ENCODE data around the gene FBXO42.

FBXO42 gene

GRCh38 chr1:16386454-16387113 lies 34.3 kb upstream of the FBXO42 start:
- H3K27ac ChIP-seq (ENCODE audit: low read depth, low read length), result peak overlapping the region; percentile 85
- H3K4me3 ChIP-seq (ENCODE audit: low read depth, low read length), result peak overlapping the region; percentile 79
- H3K79me2 ChIP-seq (ENCODE audit: control insufficient read depth, insufficient read depth, low read length, unreplicated experiment), result peaks cover 91% of the 10 kb centered on the region
- H3K27me3 ChIP-seq (ENCODE audit: insufficient read depth, low read length), result no peaks in the 10 kb centered on the region
- no peaks in the 10 kb centered on the region for H3K36me3 ChIP-seq (ENCODE audit: insufficient read depth, low read length)
- peaks cover 52% of the 10 kb centered on the region for H3K4me1 ChIP-seq (ENCODE audit: control insufficient read depth, insufficient read depth, low read length, unreplicated experiment)
- H2AFZ ChIP-seq (ENCODE audit: low read length, unreplicated experiment), result no peak overlapping the region

- H3K27me3 ChIP-seq (ENCODE audit: insufficient read depth, low read length), result no peaks in the 10 kb centered on the region
- H3K36me3 ChIP-seq (ENCODE audit: insufficient read depth, low read length), result no peaks in the 10 kb centered on the region
- peak overlapping the region; percentile 85 for H3K27ac ChIP-seq (ENCODE audit: low read depth, low read length)
- peaks cover 91% of the 10 kb centered on the region for H3K79me2 ChIP-seq (ENCODE audit: control insufficient read depth, insufficient read depth, low read length, unreplicated experiment)
- peaks cover 45% of the 10 kb centered on the region for H3K4me1 ChIP-seq (ENCODE audit: control insufficient read depth, insufficient read depth, low read length, unreplicated experiment)
- H2AFZ ChIP-seq (ENCODE audit: low read length, unreplicated experiment), result no peak overlapping the region
- no peak overlapping the region for H3K4me3 ChIP-seq (ENCODE audit: low read depth, low read length)
Measured at GRCh38 chr1:16385659-16386453, 33.6 kb upstream of the FBXO42 start.

DNA sequence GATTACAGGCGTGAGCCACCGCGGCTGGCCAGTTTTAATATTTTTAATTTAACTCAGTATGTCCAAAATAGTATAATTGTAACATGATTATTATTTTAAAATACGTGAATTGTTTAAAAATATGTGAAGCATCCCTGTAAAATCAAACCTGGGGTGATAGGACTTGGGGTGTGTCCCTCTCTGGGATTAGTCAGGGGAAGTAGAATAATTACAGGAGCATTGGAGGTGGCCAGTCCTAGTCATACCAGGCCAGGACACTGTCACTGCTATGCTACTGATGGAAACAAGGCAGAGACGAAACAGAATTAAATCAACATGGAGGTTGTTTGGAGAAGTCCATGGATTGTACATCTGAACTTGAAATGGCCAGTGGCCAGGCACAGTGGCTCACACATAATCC lies 31.6 kb upstream of the FBXO42 start:
- H2AFZ ChIP-seq (ENCODE audit: low read length, unreplicated experiment), result no peak overlapping the region

GRCh38 chr1:16380868-16381267 lies 28.6 kb upstream of the FBXO42 start:
- H3K79me2 ChIP-seq (ENCODE audit: control insufficient read depth, insufficient read depth, low read length, unreplicated experiment), result peaks cover 98% of the 10 kb centered on the region
- no peak overlapping the region for H2AFZ ChIP-seq (ENCODE audit: low read length, unreplicated experiment)
- H3K27me3 ChIP-seq (ENCODE audit: insufficient read depth, low read length), result no peaks in the 10 kb centered on the region
- no peak overlapping the region for H3K4me3 ChIP-seq (ENCODE audit: low read depth, low read length)
- H3K27ac ChIP-seq (ENCODE audit: low read depth, low read length), result no peak overlapping the region
- peaks cover 33% of the 10 kb centered on the region for H3K4me1 ChIP-seq (ENCODE audit: control insufficient read depth, insufficient read depth, low read length, unreplicated experiment)
- no peaks in the 10 kb centered on the region for H3K36me3 ChIP-seq (ENCODE audit: insufficient read depth, low read length)

More for the DNA sequence above, 31.6 kb upstream of the FBXO42 start:
- Histone ChIP-seq H3K27ac (ENCODE audit: low read depth, low read length) (peak overlapping the region; percentile 85; the same call in 1 of the 2 replicates), H3K27me3 (ENCODE audit: insufficient read depth, low read length) (no peaks in the 10 kb centered on the region), H3K4me3 (ENCODE audit: low read depth, low read length) (no peak overlapping the region), H3K4me1 (ENCODE audit: control insufficient read depth, insufficient read depth, low read length, unreplicated experiment) (peaks cover 45% of the 10 kb centered on the region), H3K79me2 (ENCODE audit: control insufficient read depth, insufficient read depth, low read length, unreplicated experiment) (peaks cover 96% of the 10 kb centered on the region), H3K36me3 (ENCODE audit: insufficient read depth, low read length) (no peaks in the 10 kb centered on the region)

DNA sequence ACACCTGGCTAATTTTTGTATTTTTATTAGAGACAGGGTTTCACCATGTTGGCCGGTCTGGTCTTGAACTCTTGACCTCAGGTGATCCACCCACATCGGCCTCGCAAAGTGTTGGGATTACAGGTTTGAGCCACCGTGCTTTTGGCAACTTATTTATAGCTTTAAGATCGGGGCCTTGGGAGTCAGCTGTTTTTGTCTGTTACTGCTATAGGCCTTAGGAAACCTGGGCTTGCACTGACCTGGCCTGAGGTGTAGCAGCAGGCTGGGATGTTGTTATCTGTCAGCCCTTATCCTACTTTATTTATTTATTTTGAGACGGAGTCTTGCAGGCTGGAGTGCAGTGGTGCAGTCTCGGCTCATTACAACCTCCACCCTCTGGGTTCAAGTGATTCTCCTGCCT lies 26.2 kb upstream of the FBXO42 start:
- H3K79me2 ChIP-seq (ENCODE audit: control insufficient read depth, insufficient read depth, low read length, unreplicated experiment), result peaks cover 97% of the 10 kb centered on the region
- no peaks in the 10 kb centered on the region for H3K36me3 ChIP-seq (ENCODE audit: insufficient read depth, low read length)
- no peaks in the 10 kb centered on the region for H3K27me3 ChIP-seq (ENCODE audit: insufficient read depth, low read length)
- H3K27ac ChIP-seq (ENCODE audit: low read depth, low read length), result no peak overlapping the region
- no peak overlapping the region for H2AFZ ChIP-seq (ENCODE audit: low read length, unreplicated experiment)
- no peak overlapping the region for H3K4me3 ChIP-seq (ENCODE audit: low read depth, low read length)
- peaks cover 35% of the 10 kb centered on the region for H3K4me1 ChIP-seq (ENCODE audit: control insufficient read depth, insufficient read depth, low read length, unreplicated experiment)

DNA sequence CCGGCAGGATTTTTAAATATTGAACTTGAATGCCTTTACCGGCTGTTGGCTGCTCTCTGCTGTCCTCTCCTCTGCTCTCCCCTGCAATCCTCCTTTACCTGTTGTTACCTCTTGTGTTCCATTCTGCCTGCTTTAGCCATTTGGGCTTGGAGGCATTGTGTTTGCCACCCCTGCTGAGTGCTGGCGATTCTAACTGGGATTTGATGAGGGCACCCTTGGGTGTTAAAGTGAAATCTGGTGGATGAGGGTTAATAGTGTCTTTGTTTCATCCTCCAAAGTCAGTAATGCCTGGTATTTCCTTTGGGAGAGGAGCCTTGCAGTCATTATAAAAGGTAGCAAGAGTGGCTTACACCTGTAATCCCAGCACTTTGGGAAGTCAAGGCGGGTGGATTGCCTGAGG lies 24.7 kb upstream of the FBXO42 start:
- H3K27ac ChIP-seq (ENCODE audit: low read depth, low read length), result 0 out of 2 replicates have a peak overlapping the region, but pooled peaks have one; percentile 19

DNA sequence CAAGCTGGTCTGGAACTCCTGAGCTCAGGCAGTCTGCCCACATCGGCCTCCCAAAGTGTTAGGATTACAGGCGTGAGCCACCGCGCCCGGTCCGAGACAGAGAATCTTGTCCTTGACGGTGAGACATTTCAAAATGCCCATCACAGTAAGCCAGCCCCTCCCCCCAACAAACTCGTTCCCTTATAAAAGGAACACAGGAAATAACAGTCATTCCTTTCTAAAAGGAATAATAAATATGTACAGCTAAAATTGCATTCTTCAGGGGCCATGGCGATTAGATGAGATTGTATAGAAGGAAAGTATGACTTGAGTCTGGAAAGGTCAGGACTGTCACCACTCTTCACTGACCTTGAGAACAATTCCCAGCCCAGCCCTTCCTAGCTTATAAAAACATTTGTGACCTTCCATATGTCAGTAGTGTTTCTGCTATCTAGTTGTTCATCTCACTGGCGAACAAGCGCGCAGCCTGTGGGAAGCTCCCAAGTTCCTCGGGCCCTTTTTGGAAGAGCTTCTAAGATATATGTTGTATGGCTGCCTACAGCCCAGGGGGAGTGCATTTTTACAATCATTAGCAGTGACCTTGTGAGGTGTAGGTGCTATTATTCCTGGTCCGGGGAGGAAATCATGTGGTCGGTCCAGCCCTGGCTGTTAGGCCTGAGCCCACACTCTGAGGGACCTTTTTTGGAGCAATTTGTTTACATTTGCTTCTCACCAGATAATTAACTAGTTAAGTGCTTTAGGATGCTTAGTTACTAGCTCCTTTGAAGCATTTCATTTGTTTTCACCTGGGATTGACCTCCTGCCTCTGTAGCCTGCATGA lies 23.5 kb upstream of the FBXO42 start:
- Histone ChIP-seq H3K36me3 (ENCODE audit: insufficient read depth, low read length) (no peaks in the 10 kb centered on the region), H3K4me3 (ENCODE audit: low read depth, low read length) (peak overlapping the region; percentile 49), H3K27ac (ENCODE audit: low read depth, low read length) (peak overlapping the region; percentile 92), H3K27me3 (ENCODE audit: insufficient read depth, low read length) (no peaks in the 10 kb centered on the region), H3K79me2 (ENCODE audit: control insufficient read depth, insufficient read depth, low read length, unreplicated experiment) (peaks cover 93% of the 10 kb centered on the region), H2AFZ (ENCODE audit: low read length, unreplicated experiment) (no peak overlapping the region), H3K4me1 (ENCODE audit: control insufficient read depth, insufficient read depth, low read length, unreplicated experiment) (peaks cover 56% of the 10 kb centered on the region)

More for the DNA sequence above, 24.7 kb upstream of the FBXO42 start:
- Histone ChIP-seq H3K4me1 (ENCODE audit: control insufficient read depth, insufficient read depth, low read length, unreplicated experiment) (peaks cover 47% of the 10 kb centered on the region), H3K27me3 (ENCODE audit: insufficient read depth, low read length) (no peaks in the 10 kb centered on the region), H2AFZ (ENCODE audit: low read length, unreplicated experiment) (no peak overlapping the region), H3K4me3 (ENCODE audit: low read depth, low read length) (no peak overlapping the region), H3K36me3 (ENCODE audit: insufficient read depth, low read length) (no peaks in the 10 kb centered on the region), H3K79me2 (ENCODE audit: control insufficient read depth, insufficient read depth, low read length, unreplicated experiment) (peaks cover 95% of the 10 kb centered on the region)

- peaks cover 92% of the 10 kb centered on the region for H3K79me2 ChIP-seq (ENCODE audit: control insufficient read depth, insufficient read depth, low read length, unreplicated experiment)
- no peak overlapping the region for H3K4me3 ChIP-seq (ENCODE audit: low read depth, low read length)
- peaks cover 60% of the 10 kb centered on the region for H3K4me1 ChIP-seq (ENCODE audit: control insufficient read depth, insufficient read depth, low read length, unreplicated experiment)
- no peaks in the 10 kb centered on the region for H3K27me3 ChIP-seq (ENCODE audit: insufficient read depth, low read length)
- H3K36me3 ChIP-seq (ENCODE audit: insufficient read depth, low read length), result no peaks in the 10 kb centered on the region
- H3K27ac ChIP-seq (ENCODE audit: low read depth, low read length), result peak overlapping the region; percentile 92
- H2AFZ ChIP-seq (ENCODE audit: low read length, unreplicated experiment), result no peak overlapping the region
Measured at GRCh38 chr1:16374266-16374665, 22.0 kb upstream of the FBXO42 start.

- H3K4me1 ChIP-seq (ENCODE audit: control insufficient read depth, insufficient read depth, low read length, unreplicated experiment), result peaks cover 67% of the 10 kb centered on the region
Measured at GRCh38 chr1:16372535-16373285, 20.4 kb upstream of the FBXO42 start.

DNA sequence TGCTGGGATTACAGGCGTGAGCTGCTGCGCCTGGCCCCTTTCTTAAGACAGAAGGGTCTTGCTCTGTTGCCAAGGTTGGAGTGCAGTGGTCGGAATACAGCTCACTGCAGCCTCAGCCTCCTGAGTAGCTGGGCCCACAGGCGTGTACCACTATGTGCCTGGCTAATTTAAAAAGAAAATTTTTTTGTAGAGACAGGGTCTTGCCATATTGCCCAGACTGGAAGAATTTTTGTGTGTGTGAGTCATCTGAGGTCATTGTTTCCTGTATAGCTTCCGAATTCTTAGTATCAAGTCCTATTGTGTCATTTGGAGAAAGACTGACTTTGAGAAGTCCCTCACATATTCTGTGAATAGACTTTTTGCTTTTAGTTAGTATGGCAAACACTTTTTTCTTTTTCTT lies 19.4 kb upstream of the FBXO42 start:
- Histone ChIP-seq H3K79me2 (ENCODE audit: control insufficient read depth, insufficient read depth, low read length, unreplicated experiment) (peaks cover 83% of the 10 kb centered on the region), H3K27ac (ENCODE audit: low read depth, low read length) (peak overlapping the region; percentile 66), H3K4me3 (ENCODE audit: low read depth, low read length) (0 out of 2 replicates have a peak overlapping the region, but pooled peaks have one; percentile 35), H3K36me3 (ENCODE audit: insufficient read depth, low read length) (no peaks in the 10 kb centered on the region), H3K27me3 (ENCODE audit: insufficient read depth, low read length) (no peaks in the 10 kb centered on the region), H3K4me1 (ENCODE audit: control insufficient read depth, insufficient read depth, low read length, unreplicated experiment) (peaks cover 64% of the 10 kb centered on the region), H2AFZ (ENCODE audit: low read length, unreplicated experiment) (no peak overlapping the region)

More at GRCh38 chr1:16372535-16373285, 20.4 kb upstream of the FBXO42 start:
- Histone ChIP-seq H3K79me2 (ENCODE audit: control insufficient read depth, insufficient read depth, low read length, unreplicated experiment) (peaks cover 92% of the 10 kb centered on the region), H3K27me3 (ENCODE audit: insufficient read depth, low read length) (no peaks in the 10 kb centered on the region), H3K27ac (ENCODE audit: low read depth, low read length) (peak overlapping the region; percentile 66), H2AFZ (ENCODE audit: low read length, unreplicated experiment) (no peak overlapping the region), H3K4me3 (ENCODE audit: low read depth, low read length) (0 out of 2 replicates have a peak overlapping the region, but pooled peaks have one; percentile 35), H3K36me3 (ENCODE audit: insufficient read depth, low read length) (no peaks in the 10 kb centered on the region)

Measured in ACC112 (cell line).